Activated B cell treated with CpG ODN at 0.5 μM for 24 hours (primary cell): ENCODE data around the gene CFAP100. TPM values are rescaled to one million over a fixed set of nuclear protein-coding genes. Genes with fewer than 3 reads are reported as not detected.

ENCODE experiments used
- ATAC-seq: fragments of 200-7000 bp; cut with Tn5 transposase; one replicate; pipeline ENCODE4 v1.10.0; 2021; ENCODE audit warnings: low read depth, mild to moderate bottlenecking, moderate library complexity
- CTCF ChIA-PET: fragments of 350-600 bp; sonication (Branson Sonifier 250); formaldehyde crosslinking; loops from one replicate; lab custom pipeline; 2021; ENCODE audit warnings: antibody characterized with exemption; lab: Charles Lee
- POLR2A ChIA-PET: fragments of 350-600 bp; sonication (Branson Sonifier 250); formaldehyde crosslinking; loops from one replicate; lab custom pipeline; 2021; ENCODE audit warnings: antibody characterized with exemption; lab: Charles Lee
- DNase-seq: peaks from one replicate; pipeline ENCODE4 v3.0.0; 2022
- H3K27ac Mint-ChIP-seq: one replicate; pipeline ENCODE4 v1.8.0; 2020; ENCODE audit warnings: mixed read lengths
- H3K27me3 Mint-ChIP-seq: one replicate; pipeline ENCODE4 v1.8.0; 2021; ENCODE audit warnings: mixed read lengths
- H3K36me3 Mint-ChIP-seq: one replicate; pipeline ENCODE4 v1.8.0; 2021; ENCODE audit warnings: low read depth, mixed read lengths
- H3K4me1 Mint-ChIP-seq: one replicate; pipeline ENCODE4 v1.8.0; 2021; ENCODE audit warnings: mixed read lengths
- H3K4me3 Mint-ChIP-seq: one replicate; pipeline ENCODE4 v1.8.0; 2020; ENCODE audit warnings: mild to moderate bottlenecking, mixed read lengths
- H3K9me3 Mint-ChIP-seq: one replicate; pipeline ENCODE4 v1.8.0; 2020; ENCODE audit warnings: mixed read lengths
- CTCF ChIP-seq: fragments of 200-600 bp; IDR thresholded peaks from one replicate; pipeline ENCODE4 v1.8.0; 2022; ENCODE audit warnings: antibody characterized with exemption, mild to moderate bottlenecking
- intact Hi-C: fragments of 100-400 bp; cut with micrococcal nuclease; formaldehyde crosslinking; loops from one replicate; pipeline ENCODE4 v1.15.1; 2024
- total RNA-seq: library from RNA; stranded (reverse); gene quantifications from 2 replicates; pipeline ENCODE4 v1.2.3, GENCODE V29; 2022

The CFAP100 gene
- total RNA-seq, 1 donor from 2014 or later = not detected

- intact Hi-C loops = no loop called here
- DNase-seq (no peak), ATAC-seq (no peak)
- Mint-ChIP-seq H3K27ac (no peak overlapping the region), H3K36me3 (no peaks in the 10 kb centered on the region), H3K4me3 (no peak overlapping the region), H3K27me3 (peaks cover 13% of the 10 kb centered on the region), H3K4me1 (peaks cover 2% of the 10 kb centered on the region), H3K9me3 (no peaks in the 10 kb centered on the region)
- CTCF ChIA-PET = interaction anchor here (0.5 kb wide), 1 partner anchor 13 kb away, joined by 3 read pairs; no protein-coding TSS in a partner anchor
- POLR2A ChIA-PET = interaction anchor here (0.6 kb wide), 1 partner anchor 475 kb away, joined by 8 read pairs; no protein-coding TSS in a partner anchor
- TF ChIP-seq CTCF = no peak
These were observed 21.2 kb downstream of the CFAP100 start for GRCh38 chr3:126415661-126416591.

- no peak for TF ChIP-seq CTCF
- Mint-ChIP-seq H3K4me1 (peaks cover 2% of the 10 kb centered on the region), H3K9me3 (no peaks in the 10 kb centered on the region), H3K4me3 (no peak overlapping the region), H3K27me3 (peaks cover 13% of the 10 kb centered on the region), H3K36me3 (no peaks in the 10 kb centered on the region), H3K27ac (no peak overlapping the region)
- ChIA-PET CTCF (no interaction called here), POLR2A (no interaction called here)
- ATAC-seq = no peak
- DNase-seq = no peak
- intact Hi-C loops = no loop called here
These were observed 22.2 kb downstream of the CFAP100 start for GRCh38 chr3:126416943-126417342.

- no peak for ATAC-seq
- Mint-ChIP-seq H3K36me3 (no peaks in the 10 kb centered on the region), H3K4me1 (peaks cover 2% of the 10 kb centered on the region), H3K27ac (no peak overlapping the region), H3K9me3 (no peaks in the 10 kb centered on the region), H3K4me3 (no peak overlapping the region), H3K27me3 (peaks cover 13% of the 10 kb centered on the region)
- DNase-seq = no peak
- POLR2A ChIA-PET = no interaction called here
- intact Hi-C loops = no loop called here
- no peak for TF ChIP-seq CTCF
- CTCF ChIA-PET = no interaction called here
These were observed 22.8 kb downstream of the CFAP100 start for GRCh38 chr3:126417515-126417914.

- ChIA-PET POLR2A (no interaction called here), CTCF (no interaction called here)
- Mint-ChIP-seq H3K36me3 (no peaks in the 10 kb centered on the region), H3K9me3 (no peaks in the 10 kb centered on the region), H3K4me1 (peaks cover 2% of the 10 kb centered on the region), H3K27me3 (peaks cover 13% of the 10 kb centered on the region), H3K4me3 (no peak overlapping the region), H3K27ac (no peak overlapping the region)
- no peak for DNase-seq
- TF ChIP-seq CTCF = no peak
- ATAC-seq = no peak
- intact Hi-C loops = no loop called here
These were observed 23.3 kb downstream of the CFAP100 start for GRCh38 chr3:126417981-126418530.

- H3K4me3 Mint-ChIP-seq = no peak overlapping the region
- peaks cover 2% of the 10 kb centered on the region for H3K4me1 Mint-ChIP-seq
- no peak overlapping the region for H3K27ac Mint-ChIP-seq
- DNase-seq = no peak
- POLR2A ChIA-PET = no interaction called here
- peaks cover 13% of the 10 kb centered on the region for H3K27me3 Mint-ChIP-seq
- ATAC-seq = no peak
- intact Hi-C loops = no loop called here
- no peaks in the 10 kb centered on the region for H3K9me3 Mint-ChIP-seq
- no peak for TF ChIP-seq CTCF
- CTCF ChIA-PET = no interaction called here
- H3K36me3 Mint-ChIP-seq = no peaks in the 10 kb centered on the region
These were observed 24.0 kb downstream of the CFAP100 start for GRCh38 chr3:126418661-126419131.
